ENCODE results near the gene CCDC15. TPM values are rescaled to one million over a fixed set of nuclear protein-coding genes. Genes with fewer than 3 reads are reported as not detected.
A peak's percentile ranks its signal among the peaks of the same experiment; 100 is the strongest.

CCDC15 gene, protein sequence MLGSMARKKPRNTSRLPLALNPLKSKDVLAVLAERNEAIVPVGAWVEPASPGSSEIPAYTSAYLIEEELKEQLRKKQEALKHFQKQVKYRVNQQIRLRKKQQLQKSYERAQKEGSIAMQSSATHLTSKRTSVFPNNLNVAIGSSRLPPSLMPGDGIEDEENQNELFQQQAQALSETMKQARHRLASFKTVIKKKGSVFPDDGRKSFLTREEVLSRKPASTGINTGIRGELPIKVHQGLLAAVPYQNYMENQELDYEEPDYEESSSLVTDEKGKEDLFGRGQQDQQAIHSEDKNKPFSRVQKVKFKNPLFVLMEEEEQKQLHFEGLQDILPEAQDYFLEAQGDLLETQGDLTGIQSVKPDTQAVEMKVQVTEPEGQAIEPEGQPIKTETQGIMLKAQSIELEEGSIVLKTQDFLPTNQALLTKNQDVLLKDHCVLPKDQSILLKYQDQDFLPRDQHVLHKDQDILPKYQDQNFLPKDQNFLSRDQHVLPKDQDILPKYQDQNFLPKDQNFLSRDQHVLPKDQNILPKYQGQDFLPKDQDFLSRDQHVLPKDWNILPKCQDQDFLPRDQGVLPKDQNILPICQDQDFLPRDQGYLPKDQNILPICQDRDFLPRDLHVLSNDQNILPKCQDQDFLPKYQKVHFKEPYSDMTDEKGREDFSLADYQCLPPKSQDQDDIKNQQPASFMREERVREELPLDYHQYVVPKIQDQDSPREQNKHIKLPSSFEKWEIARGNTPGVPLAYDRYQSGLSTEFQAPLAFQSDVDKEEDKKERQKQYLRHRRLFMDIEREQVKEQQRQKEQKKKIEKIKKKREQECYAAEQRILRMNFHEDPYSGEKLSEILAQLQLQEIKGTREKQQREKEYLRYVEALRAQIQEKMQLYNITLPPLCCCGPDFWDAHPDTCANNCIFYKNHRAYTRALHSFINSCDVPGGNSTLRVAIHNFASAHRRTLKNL
- 2.3 TPM for polyA plus RNA-seq (2013, experiment 1 of 2; ENCODE audit: insufficient read length)
- polyA plus RNA-seq (2013, experiment 2 of 2; ENCODE audit: insufficient read length), result 0.81 TPM

DNA sequence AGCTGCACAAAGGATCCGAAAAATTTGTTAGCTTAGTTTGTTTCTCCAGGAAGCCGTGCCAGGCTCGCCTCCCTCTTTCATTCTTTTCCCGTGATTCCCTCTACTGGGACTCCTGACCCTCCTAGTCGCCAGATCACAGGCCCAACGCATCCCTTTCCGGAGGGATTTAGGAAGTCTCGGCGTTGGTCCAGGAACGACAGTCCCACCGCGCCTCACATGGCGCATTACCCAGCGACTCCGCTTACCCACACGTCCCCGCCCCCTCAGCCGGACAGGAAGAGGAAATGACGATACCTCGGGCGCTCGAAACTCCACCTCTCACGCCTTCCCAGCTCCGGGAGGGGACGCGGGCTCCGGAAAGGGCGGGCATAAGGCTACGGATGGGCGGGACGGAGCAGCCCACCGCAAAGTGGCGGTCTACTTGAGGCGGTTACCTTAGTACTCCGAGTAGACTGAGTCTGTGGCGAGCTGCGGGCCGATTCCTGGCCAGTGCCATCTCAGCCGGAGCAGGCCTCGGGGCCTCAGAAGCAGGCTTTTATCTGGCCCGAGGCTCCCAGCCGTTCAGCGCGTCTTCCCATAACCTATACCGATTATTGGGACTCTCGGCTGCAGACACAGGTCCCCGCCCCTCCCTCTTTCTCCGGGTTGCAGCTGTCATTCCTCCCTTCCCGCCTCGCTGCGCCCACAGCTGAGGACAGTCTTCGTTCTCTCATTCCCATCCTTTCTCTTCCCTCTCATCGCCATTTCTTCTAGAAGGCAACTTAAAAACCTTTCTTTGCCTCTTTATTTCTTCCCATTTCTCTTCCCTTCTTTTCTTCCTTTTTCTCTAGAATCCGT, at the start of gene CCDC15:
Gene CCDC15, plus strand, starts transcription at position 450 of the 837 bp plus-strand sequence. CDS start 531 bp downstream, outside the sequence.
- DNase-seq, result peak; percentile 99

DNA sequence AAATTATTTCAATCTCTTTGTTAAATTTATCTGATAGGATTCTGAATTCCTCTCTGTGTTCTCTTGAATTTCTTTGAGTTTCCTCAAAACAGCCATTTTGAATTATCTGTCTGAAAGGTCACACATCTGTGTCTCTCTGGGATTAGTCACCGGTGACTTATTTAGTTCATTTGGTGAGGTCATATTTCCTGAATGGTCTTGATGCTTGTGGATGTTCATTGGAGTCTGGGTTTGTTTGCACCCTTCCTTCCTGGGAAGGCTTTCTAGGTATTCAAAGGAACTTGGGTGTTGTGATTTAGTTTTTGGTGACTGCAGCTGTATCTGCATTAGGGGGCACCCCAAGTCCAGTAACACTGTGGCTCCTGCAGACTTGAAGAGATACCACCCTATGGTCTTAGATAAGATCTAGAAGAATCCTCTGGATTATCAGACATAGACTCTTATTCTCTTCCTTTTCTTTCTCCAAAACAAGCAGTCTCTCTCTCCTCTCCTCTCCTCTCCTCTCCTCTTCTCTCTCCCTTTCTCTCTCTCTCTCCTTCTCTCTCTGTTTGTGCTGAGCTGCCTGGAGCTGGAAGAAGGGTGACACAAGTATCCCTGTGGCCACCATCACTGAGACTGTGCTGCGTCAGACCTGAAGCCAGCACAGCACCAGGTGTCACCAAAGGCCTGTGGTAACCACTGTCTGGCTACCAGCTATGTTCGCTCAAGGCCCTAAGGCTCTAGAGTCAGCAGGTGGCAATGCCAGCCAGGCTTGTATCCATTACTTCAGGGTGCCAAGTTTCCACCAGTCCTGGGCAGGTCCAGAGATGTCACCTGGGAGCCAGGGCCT, 38.2 kb upstream of the CCDC15 start:
- DNase-seq, result peak; percentile 52

DNA sequence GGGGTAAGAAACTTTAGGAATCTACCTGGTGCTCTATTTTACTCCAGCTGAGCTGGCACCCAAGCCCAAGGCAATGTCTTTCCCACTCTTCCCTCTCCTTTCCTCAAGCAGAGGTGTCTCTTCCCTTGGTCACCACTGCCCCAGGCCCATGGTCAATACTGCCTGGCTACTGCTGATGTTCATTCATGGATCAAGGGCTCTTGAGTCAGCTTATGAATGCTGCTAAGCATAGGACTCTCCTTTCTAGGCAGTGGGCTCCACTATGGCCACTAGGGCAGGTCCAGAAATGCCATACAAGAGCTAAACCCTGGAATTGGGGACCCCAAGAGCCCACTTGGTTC, 37.7 kb upstream of the CCDC15 start:
- DNase-seq, result no peak

DNA sequence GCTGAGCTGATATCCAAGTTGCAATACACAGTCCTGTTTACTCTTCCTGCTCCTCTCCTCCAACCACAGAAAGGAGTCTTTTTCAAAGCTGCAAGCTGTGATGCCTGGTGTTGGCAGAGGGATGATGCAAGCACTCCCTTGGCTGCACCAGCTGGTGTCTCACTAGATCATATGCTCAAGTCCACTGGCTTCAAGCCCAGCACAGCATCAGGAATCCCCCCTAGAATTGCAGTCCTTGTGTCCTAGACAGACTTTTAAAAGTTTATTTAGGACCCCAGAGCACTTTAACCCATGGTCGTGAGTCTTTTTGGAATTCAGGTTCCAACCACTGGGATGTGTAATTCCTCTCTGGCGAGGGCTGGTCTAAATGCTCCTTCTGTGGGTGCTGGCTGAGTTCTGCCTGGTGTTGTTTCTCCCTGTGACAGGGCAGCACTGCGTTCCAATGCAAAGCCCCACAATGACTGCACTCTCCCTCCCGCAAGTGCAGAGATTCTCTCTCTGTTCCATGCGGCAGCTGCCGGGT, 36.8 kb upstream of the CCDC15 start:
- DNase-seq, result no peak

DNA sequence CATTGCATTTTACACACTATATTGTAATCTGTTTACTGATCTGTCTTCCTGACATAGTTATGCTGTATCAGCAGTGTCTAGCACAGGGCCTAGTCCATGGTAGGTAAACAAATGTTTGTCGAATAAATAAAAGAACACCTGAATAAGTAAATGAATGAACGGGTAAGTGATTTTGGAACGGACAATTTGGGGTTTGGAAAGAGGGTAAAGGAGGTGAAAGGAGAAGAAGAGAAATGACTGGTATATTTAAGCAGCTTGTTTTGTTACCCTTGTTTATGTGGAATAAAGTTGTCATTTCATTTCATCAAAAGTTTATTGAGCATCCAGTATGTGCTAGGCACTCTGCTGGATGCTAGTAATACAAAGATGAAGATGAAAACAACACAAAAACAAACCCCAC, 35.1 kb upstream of the CCDC15 start, which contains the start of gene HEPN1:
Gene HEPN1, plus strand, starts transcription at position 301 of the 400 bp plus-strand sequence.
- no peak for DNase-seq

DNA sequence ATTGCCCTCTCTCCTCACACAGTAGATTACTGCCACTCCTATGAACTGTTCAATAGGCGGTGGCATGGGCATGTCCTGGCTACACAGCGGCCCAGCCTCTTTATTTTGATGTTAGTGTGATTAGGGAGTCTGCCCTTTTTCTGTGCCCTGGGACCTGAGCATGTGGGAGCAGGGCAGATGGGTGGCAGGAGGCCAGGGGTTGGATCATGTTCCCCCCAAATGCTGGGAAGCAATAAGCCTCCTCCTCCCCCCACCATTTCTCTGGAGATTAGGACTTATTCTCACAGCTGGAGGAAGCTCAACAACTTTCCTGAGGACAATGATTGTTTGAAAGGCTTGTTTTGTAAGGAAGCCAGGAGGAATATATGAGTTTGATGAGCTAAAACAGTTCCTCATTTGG, 34.1 kb upstream of the CCDC15 start:
- DNase-seq, result no peak

DNA sequence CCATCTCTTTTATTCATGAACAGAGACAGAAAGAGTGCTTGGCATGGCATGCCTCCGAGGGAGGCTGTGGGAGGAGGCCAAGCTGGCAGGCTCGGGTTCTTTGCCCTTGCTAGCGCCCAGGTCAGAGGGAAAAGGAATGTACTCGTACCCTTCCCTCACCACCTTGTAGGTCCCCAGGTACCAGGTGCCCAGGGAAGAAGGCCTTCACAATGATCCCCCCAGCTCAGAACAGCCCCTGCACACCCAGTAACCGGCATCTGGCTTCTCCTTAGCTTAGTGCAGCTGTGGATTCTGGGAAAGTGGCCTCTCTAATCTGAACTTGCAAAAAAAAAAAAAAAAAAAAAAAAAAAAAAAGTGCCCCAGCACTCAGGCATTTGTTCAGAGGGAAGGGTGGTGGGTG, 33.6 kb upstream of the CCDC15 start:
- no peak for DNase-seq

DNA sequence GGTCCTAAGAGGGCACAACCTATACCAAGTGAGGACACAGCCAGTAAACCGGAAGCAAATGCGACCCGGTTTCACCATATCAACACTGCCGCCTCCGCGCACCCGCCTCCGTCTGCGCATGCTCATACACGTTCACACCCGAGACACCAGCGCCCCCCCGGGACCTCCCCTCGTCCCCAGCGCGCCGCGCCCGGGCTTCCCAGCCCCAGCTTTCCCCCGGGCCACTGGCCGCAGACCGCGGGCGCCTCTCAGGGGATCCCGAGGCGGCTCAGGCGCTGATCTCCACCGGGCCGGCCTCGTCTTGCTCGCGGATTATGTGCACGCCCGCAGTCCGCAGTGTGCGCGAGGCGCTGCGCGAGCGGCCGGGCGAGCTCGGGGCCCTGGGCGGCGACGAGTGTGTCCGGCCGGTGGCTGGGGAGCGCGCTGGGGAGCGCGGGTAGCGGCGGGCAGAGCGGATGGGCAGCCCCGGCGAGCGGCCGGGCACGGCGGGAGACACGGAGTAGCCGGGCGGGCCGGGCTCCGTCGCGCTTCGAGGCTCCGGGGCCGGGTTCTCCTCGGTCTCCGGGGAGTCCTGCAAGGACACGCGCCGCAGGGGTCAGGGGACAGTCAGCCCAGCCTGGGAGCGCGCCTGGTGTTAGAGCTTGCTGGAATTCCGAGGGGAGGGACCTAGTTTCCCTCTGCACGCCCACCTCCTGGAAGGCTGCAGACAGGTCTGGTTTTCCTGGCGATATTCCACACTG, 33.0 kb upstream of the CCDC15 start:
- DNase-seq, result peak; percentile 84

DNA sequence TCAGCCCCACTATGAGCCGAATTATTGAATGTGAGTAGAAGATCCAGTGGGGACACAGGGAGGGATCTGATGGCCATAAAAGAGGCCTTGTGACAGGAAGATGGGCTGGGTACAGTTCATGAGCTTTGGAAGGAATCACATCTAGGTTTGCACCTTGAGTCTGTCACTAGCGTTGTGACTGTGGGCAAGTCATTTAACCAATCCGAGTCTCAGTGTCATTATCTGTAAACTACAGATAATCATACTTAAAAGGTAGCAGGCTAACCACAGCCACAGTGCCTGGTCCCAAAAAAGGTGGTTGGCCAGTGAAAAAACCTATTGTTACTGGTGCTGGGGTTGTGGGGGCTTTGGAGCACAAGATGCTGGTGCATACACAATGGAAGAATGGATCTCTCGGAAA, 31.2 kb upstream of the CCDC15 start:
- DNase-seq, result no peak

DNA sequence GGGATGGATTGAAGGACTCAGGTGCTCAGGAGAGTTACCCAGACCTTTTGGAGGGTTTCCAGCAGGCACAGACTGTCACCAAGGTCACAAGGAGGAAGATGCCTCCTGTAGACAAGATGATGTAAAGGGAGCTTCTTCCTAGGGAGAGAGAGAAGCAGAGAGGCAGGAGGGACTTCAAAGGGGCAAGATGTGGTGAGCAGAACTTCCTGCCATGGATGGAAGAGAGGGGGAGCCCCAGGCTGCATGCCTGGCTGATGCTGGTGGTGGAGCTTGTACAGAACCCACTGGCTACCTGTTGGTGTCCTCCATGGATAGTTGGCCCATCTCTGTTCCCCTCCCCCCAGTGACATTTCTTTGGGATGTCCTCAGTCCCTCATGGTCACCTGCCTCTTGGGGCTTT, 30.7 kb upstream of the CCDC15 start:
- DNase-seq, result no peak

DNA sequence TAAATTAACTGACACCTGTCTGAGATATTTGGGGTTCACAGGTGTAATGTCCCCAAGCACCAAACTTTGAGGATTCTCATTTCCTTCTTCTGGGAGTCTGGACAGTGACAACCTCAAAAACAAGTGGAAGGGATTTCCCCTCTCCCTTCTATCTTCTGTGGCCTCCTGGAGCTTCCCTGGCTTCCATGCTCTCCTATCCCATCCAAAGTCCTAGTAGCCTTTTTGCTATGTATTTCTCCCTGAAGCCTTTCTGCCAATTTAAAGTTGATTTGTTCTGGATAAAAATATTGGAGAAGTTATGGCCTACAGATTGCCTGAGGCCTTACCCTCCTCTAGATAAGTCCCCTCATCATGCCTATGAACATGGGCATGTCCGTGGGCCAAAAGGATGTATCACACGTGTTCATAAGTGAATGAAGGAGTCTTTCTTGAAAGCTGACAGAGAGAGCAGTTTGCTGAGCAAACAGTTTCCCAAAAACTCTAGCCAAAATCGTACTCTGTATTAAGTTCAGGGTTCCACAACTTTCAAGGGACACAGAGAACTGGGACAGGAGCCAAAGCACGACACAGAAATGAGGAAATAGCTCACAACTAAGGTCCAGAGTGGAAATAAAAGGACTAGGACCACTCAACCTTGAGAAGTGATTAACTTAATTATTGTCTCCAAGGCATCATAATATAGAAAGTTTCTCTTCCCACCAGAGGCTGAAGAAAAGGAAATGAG, 24.9 kb upstream of the CCDC15 start:
- no peak for DNase-seq

DNA sequence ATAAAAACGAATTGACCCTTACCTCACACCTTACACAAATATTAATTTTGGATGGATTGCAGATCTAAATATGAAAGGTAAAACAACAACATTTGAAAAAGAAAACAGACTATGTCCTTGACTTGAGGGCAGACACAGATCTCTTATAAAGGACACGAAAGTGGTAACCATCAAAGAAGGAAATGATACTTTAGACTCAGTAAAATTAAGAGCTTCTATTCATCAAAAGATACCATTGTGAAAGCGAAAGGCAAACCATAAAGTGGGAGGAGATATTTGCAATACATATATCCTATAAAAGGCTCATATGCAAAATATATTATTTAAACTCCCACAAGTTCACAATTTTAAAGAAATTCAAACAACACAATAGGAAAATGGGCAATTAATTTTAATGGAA, 23.2 kb upstream of the CCDC15 start:
- DNase-seq, result no peak

DNA sequence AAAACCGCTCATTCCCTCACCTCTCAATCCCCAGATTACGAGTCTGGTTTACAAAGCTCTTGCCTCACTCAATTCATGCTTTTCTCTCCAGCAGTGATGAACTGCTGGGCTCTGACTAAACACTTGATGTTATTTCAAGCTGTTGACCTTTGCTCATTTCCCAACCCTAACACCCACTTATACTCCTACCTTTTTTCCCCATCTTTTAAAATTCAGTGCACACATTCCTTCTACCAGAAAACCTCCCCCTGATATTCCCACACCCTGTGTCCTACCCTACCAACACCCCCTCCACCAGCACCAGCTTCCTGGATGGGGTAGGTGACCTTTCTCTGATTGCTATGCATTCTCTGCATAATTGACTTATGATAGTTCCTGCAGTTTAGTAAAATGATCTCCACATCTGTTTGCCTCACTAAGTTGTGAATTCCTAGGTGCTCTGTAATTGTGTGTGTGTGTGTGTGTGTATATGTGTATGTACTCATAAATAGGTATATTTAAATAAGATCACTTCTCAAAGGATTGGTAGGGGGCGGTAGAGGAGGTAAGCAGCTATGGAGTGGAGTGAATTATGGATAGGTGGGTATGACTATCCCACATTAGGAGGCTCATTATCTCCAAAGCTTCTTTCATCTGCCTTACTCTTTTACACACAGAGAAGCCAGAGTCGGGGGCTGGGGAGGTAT, 19.0 kb upstream of the CCDC15 start:
- DNase-seq, result peak; percentile 47

DNA sequence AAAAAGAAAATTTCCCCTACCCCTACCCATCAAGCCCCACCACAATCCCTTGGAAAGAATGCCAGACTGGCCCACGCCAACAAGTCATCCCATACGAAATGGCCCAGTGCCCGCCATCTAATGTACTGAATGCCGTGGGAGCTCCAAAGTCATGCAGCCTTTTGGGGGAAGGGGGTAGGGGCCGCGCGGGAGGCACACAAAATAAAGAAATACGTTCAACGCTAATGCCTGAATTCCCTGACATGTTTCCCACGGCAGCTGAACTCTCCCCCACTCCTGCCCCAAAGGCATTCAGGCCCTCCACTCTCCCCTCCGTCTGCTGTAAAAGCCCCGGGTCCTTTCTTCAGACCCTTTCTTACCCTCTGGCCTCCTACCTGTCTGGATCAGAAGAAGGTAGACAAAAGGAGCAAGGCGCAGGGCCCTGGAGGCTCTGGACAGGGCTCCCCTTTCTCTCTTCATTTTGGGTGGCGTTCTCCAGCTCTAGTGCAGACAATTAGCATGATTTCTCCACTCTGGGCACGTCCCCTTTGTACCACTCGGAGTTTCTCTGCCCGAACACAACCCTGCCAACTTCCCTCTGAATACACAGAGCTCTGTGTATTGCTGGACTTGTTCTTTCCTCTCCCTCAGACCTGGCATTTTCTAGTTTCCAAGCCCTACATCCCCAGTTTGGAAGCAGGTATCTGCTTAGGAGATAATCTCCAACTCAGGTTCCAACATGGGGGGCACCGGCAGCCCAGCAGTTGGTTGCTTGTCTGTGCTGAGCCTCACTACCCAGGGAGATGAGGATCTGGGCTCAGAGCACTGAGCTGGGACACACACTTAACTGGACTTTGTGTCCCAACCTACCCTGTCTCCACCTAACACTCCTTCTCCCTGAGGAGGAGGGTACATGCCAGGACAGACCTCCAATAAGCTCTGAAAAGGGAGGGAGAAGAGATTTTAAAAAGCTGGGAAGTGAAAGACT, 18.2 kb upstream of the CCDC15 start, which contains the start of gene HEPACAM:
Gene HEPACAM, minus strand, starts transcription at position 500 of the 967 bp plus-strand sequence. Its CDS starts 41 bp downstream, at position 459.
- no peak for DNase-seq

DNA sequence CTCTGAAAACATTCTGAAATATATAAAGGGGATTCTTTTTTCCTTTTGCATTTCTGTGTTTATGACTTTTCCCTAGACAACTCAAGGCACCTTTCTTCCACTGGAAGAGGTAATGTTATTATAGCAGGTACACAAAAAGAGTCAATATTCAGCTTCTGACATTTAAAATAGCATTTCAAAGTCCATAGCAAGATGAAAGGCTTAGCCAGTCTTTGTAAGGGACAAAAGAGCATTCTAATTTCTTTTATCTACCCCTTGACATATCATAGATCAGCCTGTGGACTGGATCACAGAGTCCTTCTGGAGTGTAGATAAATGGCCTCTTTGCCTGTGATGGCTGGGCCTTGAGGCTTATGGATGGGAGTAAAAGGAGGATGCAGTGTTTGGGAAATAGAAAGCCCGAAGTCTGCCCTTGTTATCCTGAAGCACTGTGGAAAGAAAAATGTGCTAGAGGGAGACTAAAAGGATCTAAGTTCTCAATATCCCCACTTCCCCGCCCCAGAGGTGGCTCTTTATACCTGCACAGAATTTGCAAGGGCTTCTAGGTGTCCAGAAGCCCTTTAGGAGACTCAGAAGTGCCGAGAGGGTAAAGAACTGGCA, 16.6 kb upstream of the CCDC15 start:
- no peak for DNase-seq

DNA sequence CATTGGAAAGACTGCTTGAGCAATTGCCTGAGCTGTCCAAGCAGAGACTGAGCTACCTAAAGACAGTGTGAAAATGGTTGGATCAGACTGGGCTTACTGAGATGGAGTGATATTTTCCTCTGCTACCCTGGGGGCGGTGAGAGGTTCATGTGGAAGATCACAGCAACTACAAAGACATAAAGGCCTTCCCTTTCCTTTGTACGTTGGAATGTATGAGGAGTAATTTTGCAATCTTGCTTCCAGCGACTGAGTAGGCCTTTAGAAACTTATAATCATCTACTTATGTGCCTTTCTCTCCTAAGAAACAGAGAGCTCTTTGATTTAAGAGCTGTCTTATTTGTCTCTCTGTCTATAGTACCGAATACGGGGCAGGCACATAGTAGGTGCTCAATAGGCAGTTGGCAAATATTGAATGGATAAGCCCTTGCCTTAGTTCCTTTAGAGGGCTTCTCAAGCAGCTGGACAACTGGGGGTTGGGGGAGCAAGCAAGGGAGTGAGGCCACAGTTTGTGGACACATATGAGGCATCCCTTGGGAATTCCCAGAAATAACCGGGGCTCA, 15.7 kb upstream of the CCDC15 start:
- no peak for DNase-seq

DNA sequence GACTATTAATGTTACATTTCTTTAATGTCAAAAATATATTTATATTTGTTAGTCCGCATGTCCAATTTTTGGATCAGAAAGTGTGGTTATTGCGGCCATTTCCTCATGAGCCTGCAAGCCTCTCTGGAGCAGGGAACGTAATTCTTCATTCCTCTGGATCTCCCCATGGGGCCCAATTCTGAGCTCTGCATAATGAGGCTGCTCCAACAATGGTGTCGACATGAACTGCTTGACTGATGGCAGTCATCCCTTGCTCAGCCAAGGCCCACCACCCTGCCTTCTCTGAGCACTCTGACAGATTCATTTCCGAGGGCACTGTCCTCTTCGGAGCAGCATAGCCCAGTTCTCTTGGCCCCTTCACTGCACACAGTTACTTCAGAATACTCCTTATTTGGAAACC, 15.0 kb upstream of the CCDC15 start:
- no peak for DNase-seq
